Measurements from ENCODE around the gene SOX4.

SOX4 gene

GRCh38 chr6:21615504-21615903 is 22.0 kb downstream of the SOX4 start:
- no peak for DNase-seq

DNA sequence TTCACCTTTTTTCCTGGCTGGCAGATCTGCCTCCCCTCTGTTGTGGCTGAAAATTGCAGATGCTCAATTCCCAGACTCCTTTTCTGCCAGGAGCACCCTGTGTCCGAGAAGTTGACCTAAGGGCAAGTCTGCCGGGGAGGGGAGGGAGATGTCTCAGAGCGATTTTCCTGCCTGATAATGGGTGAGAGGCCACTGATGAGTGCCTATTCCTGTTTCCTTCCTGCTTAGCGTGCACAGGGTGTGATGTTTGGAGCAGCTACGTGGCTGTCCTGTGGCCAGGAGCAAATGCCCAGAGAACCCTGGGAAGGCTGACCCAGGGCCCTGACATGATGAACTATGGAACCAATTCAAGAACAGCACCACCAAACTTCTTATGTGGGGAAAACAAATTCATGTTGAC is 22.5 kb downstream of the SOX4 start:
- DNase-seq: no peak

- no peak for DNase-seq
These were observed 32.1 kb downstream of the SOX4 start for GRCh38 chr6:21625642-21626041.

DNA sequence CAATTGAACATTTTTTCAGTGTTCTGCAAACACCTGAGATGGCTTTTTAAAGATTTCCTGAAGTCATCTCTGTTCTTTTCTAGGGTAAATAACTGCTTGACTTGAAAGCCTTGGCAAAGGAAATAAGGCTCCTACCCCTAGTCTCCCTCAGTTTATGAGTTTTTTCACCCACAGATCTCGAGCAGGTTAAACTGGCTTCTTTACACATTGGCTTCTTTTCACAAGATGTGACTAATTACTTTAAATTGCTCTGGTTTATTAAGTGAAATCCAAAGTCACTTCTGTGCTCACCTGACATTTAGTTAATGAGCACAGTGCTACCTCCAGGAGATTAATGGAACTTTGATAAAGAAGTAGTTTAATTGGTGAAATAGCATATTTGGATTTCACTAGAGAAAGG is 33.2 kb downstream of the SOX4 start:
- DNase-seq: no peak

- DNase-seq: no peak
These were observed 34.6 kb downstream of the SOX4 start for GRCh38 chr6:21628160-21628559.

GRCh38 chr6:21633511-21634109 is 40.1 kb downstream of the SOX4 start:
- DNase-seq: no peak

DNA sequence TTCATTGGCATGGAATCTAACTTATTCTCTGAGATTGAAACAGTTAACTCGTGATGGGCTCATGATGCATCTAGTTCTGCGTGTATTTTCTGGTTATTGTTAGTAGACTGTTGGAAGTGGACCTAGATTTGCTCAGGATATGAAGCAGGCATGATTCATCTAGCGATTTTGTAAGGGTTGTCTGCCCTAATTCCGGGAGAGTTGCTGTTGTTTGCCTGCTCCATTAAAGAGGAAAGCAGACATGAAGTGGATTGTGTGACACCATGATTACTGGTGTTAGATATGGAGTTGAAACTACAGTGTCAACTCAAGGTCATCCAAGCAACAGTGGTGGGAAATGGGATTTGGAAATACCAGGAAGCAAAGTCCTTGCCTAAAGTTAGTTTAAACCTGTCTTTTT is 41.0 kb downstream of the SOX4 start:
- DNase-seq: no peak

DNA sequence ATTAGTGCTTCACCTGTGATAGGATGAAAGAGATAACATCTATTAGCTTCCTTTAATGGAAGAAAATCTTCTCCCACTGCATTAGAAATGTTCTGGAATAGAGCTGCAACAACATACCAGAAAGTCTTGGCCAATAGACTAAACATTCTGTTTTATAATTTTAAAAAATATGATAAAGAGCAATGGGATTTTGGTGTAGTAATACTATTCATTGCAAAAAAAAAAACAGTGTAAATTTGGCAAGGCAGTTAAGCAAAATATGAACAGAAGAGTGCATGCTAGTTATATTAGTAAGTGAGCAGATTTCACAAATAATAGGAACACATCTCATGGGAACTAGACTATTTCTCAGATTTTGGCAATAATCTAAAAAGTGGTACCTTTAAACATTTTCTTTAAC is 43.3 kb downstream of the SOX4 start:
- DNase-seq: no peak

DNA sequence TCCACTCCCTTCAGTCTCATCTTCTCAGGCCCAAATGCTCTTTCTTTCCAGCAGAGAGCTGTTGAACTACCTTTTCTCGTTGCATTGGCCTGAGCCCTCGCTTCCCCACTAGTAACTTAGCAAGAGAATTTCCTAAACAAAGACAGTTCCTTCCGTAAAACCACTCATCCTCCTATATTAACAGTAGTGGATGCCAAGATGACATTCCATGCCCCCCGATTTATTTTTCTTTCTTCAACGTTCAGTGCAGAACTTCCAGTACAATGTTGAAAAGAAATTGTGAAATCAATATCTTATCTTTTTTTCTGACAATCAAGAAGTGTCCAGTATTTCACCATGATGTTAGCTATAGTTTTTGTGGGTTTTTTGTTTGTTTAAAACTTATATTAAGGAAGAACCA is 45.8 kb downstream of the SOX4 start:
- DNase-seq: no peak
